Measurements from ENCODE around the gene LZTS2.

- no peak for TF ChIP-seq CTCF (IDR thresholded peaks at IDR 0.05; ENCODE audit: low read length)
- no peak for TF ChIP-seq EZH2 (IDR thresholded peaks at IDR 0.05; ENCODE audit: borderline replicate concordance, low read length)
Observed at GRCh38 chr10:100996678-100997359, 2.8 kb upstream of the LZTS2 start.
